Vagina (tissue), 2 donors: ENCODE measurements around the gene TMEM40. TPM values are rescaled to one million over a fixed set of nuclear protein-coding genes. Genes with fewer than 3 reads are reported as not detected.

Experiments used
- DNase-seq, 2 donors: peaks; one replicate each; pipeline ENCODE4 v3.0.0-alpha.2; 2017; ENCODE audit errors: extremely low spot score in 2 of 2
- H3K27ac ChIP-seq: fragments of 200-600 bp; sonication (generic); one replicate; pipeline ENCODE4 v1.5.1; 2019
- H3K27me3 ChIP-seq: fragments of 200-600 bp; sonication (generic); one replicate; pipeline ENCODE4 v1.5.1; 2019
- H3K36me3 ChIP-seq, 2 donors: fragments of 200-600 bp; sonication (generic); one replicate each; pipeline ENCODE4 v1.5.1; 2017 to 2019
- H3K4me1 ChIP-seq: fragments of 200-600 bp; sonication (generic); one replicate; pipeline ENCODE4 v1.5.1; 2019
- H3K4me3 ChIP-seq, 2 donors: fragments of 200-600 bp; sonication (generic); 1 replicate in 1 of 2; 2 replicates in 1 of 2; pipeline ENCODE4 v1.5.1; 2016 to 2019
- H3K9me3 ChIP-seq: fragments of 200-600 bp; sonication (generic); one replicate; pipeline ENCODE4 v1.5.1; 2019
- CTCF ChIP-seq, 3 experiments: fragments of 450-650 bp in 2 of 3; fragments of 200-600 bp in 1 of 3; sonication (generic) in 1 of 3; IDR thresholded peaks; one replicate each; pipeline ENCODE4 v1.5.1; 2017 to 2019; ENCODE audit warnings: antibody characterized with exemption in 3 of 3, mild to moderate bottlenecking in 2 of 3, moderate library complexity in 2 of 3
- POLR2A ChIP-seq, 2 donors: fragments of 450-650 bp; IDR thresholded peaks; one replicate each; pipeline ENCODE4 v1.6.1; 2017; ENCODE audit warnings: antibody characterized with exemption in 2 of 2, mild to moderate bottlenecking in 2 of 2, moderate library complexity in 2 of 2
- POLR2AphosphoS5 ChIP-seq, 2 donors: sonication (generic); formaldehyde crosslinking; IDR thresholded peaks; one replicate each; pipeline ENCODE4 v1.9.0; 2017; ENCODE audit warnings: antibody characterized with exemption in 2 of 2, mild to moderate bottlenecking in 2 of 2, low read depth in 1 of 2; ENCODE audit not compliant: insufficient read depth in 1 of 2
- intact Hi-C: fragments of 100-400 bp; cut with DNase I; formaldehyde crosslinking; loops from one replicate; pipeline ENCODE4 v1.15.1; 2023
- total RNA-seq: library from RNA; depleted of rRNA; stranded (reverse); fragments of >200 nt; gene quantifications from one replicate; pipeline ENCODE4 v1.2.3, GENCODE V29; 2016

TMEM40 gene
- total RNA-seq, 1 donor from 2014 or later: 31.7 TPM

- Histone ChIP-seq H3K36me3 (no peaks in the 10 kb centered on the region), H3K27ac (no peak overlapping the region), H3K4me1 (no peaks in the 10 kb centered on the region), H3K27me3 (no peaks in the 10 kb centered on the region), H3K4me3 (no peak overlapping the region), H3K9me3 (no peaks in the 10 kb centered on the region)
- no peak for DNase-seq
- intact Hi-C loops: no loop called here
- TF ChIP-seq CTCF (IDR thresholded peaks at IDR 0.05): no peak
- TF ChIP-seq POLR2A (IDR thresholded peaks at IDR 0.05): no peak
- no peak for TF ChIP-seq POLR2AphosphoS5 (IDR thresholded peaks at IDR 0.05; ENCODE audit: insufficient read depth in 1 of 2, low read depth in 1 of 2)
These were observed 25.5 kb downstream of the TMEM40 start for GRCh38 chr3:12733566-12733965.

GRCh38 chr3:12730506-12731242, 28.4 kb downstream of the TMEM40 start:
- Histone ChIP-seq H3K36me3 (no peaks in the 10 kb centered on the region), H3K4me3 (no peak overlapping the region), H3K27me3 (no peaks in the 10 kb centered on the region), H3K9me3 (no peaks in the 10 kb centered on the region), H3K4me1 (no peaks in the 10 kb centered on the region), H3K27ac (no peak overlapping the region)
- no peak for DNase-seq
- intact Hi-C loops: no loop called here
- TF ChIP-seq CTCF (IDR thresholded peaks at IDR 0.05): no peak
- TF ChIP-seq POLR2AphosphoS5 (IDR thresholded peaks at IDR 0.05; ENCODE audit: insufficient read depth in 1 of 2, low read depth in 1 of 2): no peak
- TF ChIP-seq POLR2A (IDR thresholded peaks at IDR 0.05): no peak

- Histone ChIP-seq H3K27ac (no peak overlapping the region), H3K9me3 (no peaks in the 10 kb centered on the region), H3K36me3 (no peaks in the 10 kb centered on the region), H3K4me3 (no peak overlapping the region), H3K4me1 (no peaks in the 10 kb centered on the region), H3K27me3 (no peaks in the 10 kb centered on the region)
- intact Hi-C loops: no loop called here
- TF ChIP-seq POLR2A (IDR thresholded peaks at IDR 0.05): no peak
- no peak for TF ChIP-seq POLR2AphosphoS5 (IDR thresholded peaks at IDR 0.05; ENCODE audit: insufficient read depth in 1 of 2, low read depth in 1 of 2)
- TF ChIP-seq CTCF (IDR thresholded peaks at IDR 0.05): no peak
- no peak for DNase-seq
These were observed 29.9 kb downstream of the TMEM40 start for GRCh38 chr3:12729051-12729651.

GRCh38 chr3:12727937-12728336, 31.1 kb downstream of the TMEM40 start:
- H3K4me1 ChIP-seq: no peaks in the 10 kb centered on the region
- H3K4me3 ChIP-seq: no peak overlapping the region
- no peak for TF ChIP-seq POLR2A (IDR thresholded peaks at IDR 0.05)
- no peak for TF ChIP-seq POLR2AphosphoS5 (IDR thresholded peaks at IDR 0.05; ENCODE audit: insufficient read depth in 1 of 2, low read depth in 1 of 2)
- no peak for TF ChIP-seq CTCF (IDR thresholded peaks at IDR 0.05)
- no peak for DNase-seq
- intact Hi-C loops: no loop called here
- H3K36me3 ChIP-seq: no peaks in the 10 kb centered on the region
- no peak overlapping the region for H3K27ac ChIP-seq
- H3K9me3 ChIP-seq: no peaks in the 10 kb centered on the region
- H3K27me3 ChIP-seq: no peaks in the 10 kb centered on the region

GRCh38 chr3:12727481-12727880, 31.6 kb downstream of the TMEM40 start:
- TF ChIP-seq POLR2AphosphoS5 (IDR thresholded peaks at IDR 0.05; ENCODE audit: insufficient read depth in 1 of 2, low read depth in 1 of 2): no peak
- TF ChIP-seq CTCF (IDR thresholded peaks at IDR 0.05): no peak
- no peak for TF ChIP-seq POLR2A (IDR thresholded peaks at IDR 0.05)

More at GRCh38 chr3:12727481-12727880, 31.6 kb downstream of the TMEM40 start:
- no peaks in the 10 kb centered on the region for H3K27me3 ChIP-seq
- H3K4me1 ChIP-seq: no peaks in the 10 kb centered on the region
- no peaks in the 10 kb centered on the region for H3K36me3 ChIP-seq
- intact Hi-C loops: no loop called here
- H3K9me3 ChIP-seq: no peaks in the 10 kb centered on the region
- H3K27ac ChIP-seq: no peak overlapping the region
- no peak for DNase-seq
- H3K4me3 ChIP-seq: no peak overlapping the region
